B cell (primary cell): ENCODE measurements around the gene DDHD1. TPM values are rescaled to one million over a fixed set of nuclear protein-coding genes. Genes with fewer than 3 reads are reported as not detected.

Experiments
- ATAC-seq: fragments of 200-7000 bp; cut with Tn5 transposase; one replicate; pipeline ENCODE4 v1.10.0; 2021; ENCODE audit warnings: low read depth, mild to moderate bottlenecking, moderate number of reproducible peaks, moderate library complexity
- CTCF ChIA-PET: fragments of 350-600 bp; sonication (Branson Sonifier 250); formaldehyde crosslinking; loops from one replicate; lab custom pipeline; 2021; ENCODE audit warnings: antibody characterized with exemption, inconsistent platforms; lab: Charles Lee
- POLR2A ChIA-PET: fragments of 350-600 bp; sonication (Branson Sonifier 250); formaldehyde crosslinking; loops from one replicate; lab custom pipeline; 2021; ENCODE audit warnings: antibody characterized with exemption; lab: Charles Lee
- DNase-seq: peaks from one replicate; pipeline ENCODE4 v3.0.0; 2013
- H2AFZ ChIP-seq: 2 replicates; pipeline ENCODE4 v1.6.1; 2012; ENCODE audit warnings: mild to moderate bottlenecking, low read depth, low read length; ENCODE audit not compliant: insufficient read depth, poor library complexity, severe bottlenecking
- H3K27ac ChIP-seq, 2 donors: 1 replicate in 1 of 2; 2 replicates in 1 of 2; pipeline ENCODE4 v1.5.1; 2012 to 2013; ENCODE audit warnings: low read length in 2 of 2, mild to moderate bottlenecking in 2 of 2, moderate library complexity in 1 of 2
- H3K27me3 ChIP-seq, 4 experiments: fragments of 200-600 bp in 1 of 4; sonication (generic) in 1 of 4; replicated peaks in 1 of 4; 1 replicate in 2 of 4; 2 replicates in 2 of 4; pipeline versions ENCODE4 v1.6.1 to v1.7.0; 2013 to 2016; ENCODE audit warnings: low read length in 3 of 4, mild to moderate bottlenecking in 2 of 4, mixed read lengths in 1 of 4, moderate library complexity in 1 of 4; ENCODE audit not compliant: insufficient read depth in 4 of 4, control insufficient read depth in 3 of 4; ENCODE audit errors: control extremely low read depth in 1 of 4
- H3K36me3 ChIP-seq, 2 experiments: replicated peaks in 1 of 2; 1 replicate in 1 of 2; 2 replicates in 1 of 2; pipeline versions ENCODE4 v1.6.1 to v1.7.1; 2013; ENCODE audit warnings: low read length in 1 of 2; ENCODE audit not compliant: insufficient read depth in 2 of 2, control insufficient read depth in 1 of 2; ENCODE audit errors: control extremely low read depth in 1 of 2, extremely low read depth in 1 of 2
- H3K4me1 ChIP-seq, 2 donors: fragments of 200-600 bp in 1 of 2; sonication (generic) in 1 of 2; 1 replicate in 1 of 2; 2 replicates in 1 of 2; pipeline versions ENCODE4 v1.5.1 to v1.6.1; 2013 to 2017; ENCODE audit warnings: low read length in 2 of 2; ENCODE audit not compliant: control insufficient read depth in 2 of 2, insufficient read depth in 2 of 2
- H3K4me2 ChIP-seq: replicated peaks from 2 replicates; pipeline ENCODE3; 2012; ENCODE audit warnings: mild to moderate bottlenecking, low read depth, low read length; ENCODE audit not compliant: poor library complexity, severe bottlenecking
- H3K4me3 ChIP-seq, 5 experiments: fragments of 200-600 bp in 1 of 5; sonication (generic) in 1 of 5; 1 replicate in 3 of 5; 2 replicates in 2 of 5; pipeline versions ENCODE4 v1.5.1 to v1.7.0; 2011 to 2016; ENCODE audit warnings: low read length in 4 of 5, mild to moderate bottlenecking in 4 of 5, low read depth in 2 of 5, control low read depth in 1 of 5, moderate library complexity in 1 of 5; ENCODE audit not compliant: insufficient read depth in 1 of 5; ENCODE audit errors: control extremely low read depth in 1 of 5, extremely low read depth in 1 of 5
- H3K79me2 ChIP-seq: fragments of 200-600 bp; sonication (generic); one replicate; pipeline ENCODE4 v1.6.0; 2016; ENCODE audit warnings: low read length; ENCODE audit not compliant: control insufficient read depth, insufficient read depth
- H3K9ac ChIP-seq: fragments of 200-600 bp; sonication (generic); 2 replicates; pipeline ENCODE4 v1.6.1; 2017; ENCODE audit warnings: mild to moderate bottlenecking, low read length, moderate library complexity
- H3K9me3 ChIP-seq, 3 donors: one replicate each; pipeline versions ENCODE4 v1.6.1 to v1.7.1; 2013; ENCODE audit warnings: low read length in 2 of 3; ENCODE audit not compliant: control insufficient read depth in 2 of 3, insufficient read depth in 1 of 3; ENCODE audit errors: control extremely low read depth in 1 of 3
- H4K20me1 ChIP-seq: 2 replicates; pipeline ENCODE4 v1.6.0; 2012; ENCODE audit warnings: mild to moderate bottlenecking, low read length; ENCODE audit not compliant: insufficient read depth, control insufficient read depth, poor library complexity, severe bottlenecking
- H3K27ac Mint-ChIP-seq: one replicate; pipeline ENCODE4 v1.8.0; 2021; ENCODE audit warnings: mixed read lengths
- H3K27me3 Mint-ChIP-seq: one replicate; pipeline ENCODE4 v1.8.0; 2021; ENCODE audit warnings: mixed read lengths
- H3K4me1 Mint-ChIP-seq: one replicate; pipeline ENCODE4 v1.8.0; 2021; ENCODE audit warnings: mixed read lengths
- H3K4me3 Mint-ChIP-seq: one replicate; pipeline ENCODE4 v1.8.0; 2021; ENCODE audit warnings: mixed read lengths
- H3K9me3 Mint-ChIP-seq: one replicate; pipeline ENCODE4 v1.8.0; 2022; ENCODE audit warnings: mixed read lengths; ENCODE audit not compliant: insufficient read depth
- EZH2 ChIP-seq: IDR thresholded peaks from 2 replicates; pipeline ENCODE4 v1.6.1; 2012; ENCODE audit warnings: borderline replicate concordance, low read depth, mild to moderate bottlenecking, moderate library complexity, low read length; ENCODE audit not compliant: insufficient read depth, poor library complexity, severe bottlenecking
- WGBS: methylation state at CpG from one replicate; pipeline ENCODE4 v1.1.5; 2013; ENCODE audit warnings: missing lambda C conversion rate; ENCODE audit not compliant: insufficient coverage; 5-methylcytosine and 5-hydroxymethylcytosine counted together
- intact Hi-C: fragments of 100-400 bp; cut with micrococcal nuclease; formaldehyde crosslinking; loops from one replicate; pipeline ENCODE4 v1.10.0; 2022
- polyA plus RNA-seq: library from polyadenylated mRNA; depleted of rRNA; stranded (reverse); fragments of >200 nt; gene quantifications from 2 replicates; pipeline ENCODE4 v1.2.3, GENCODE V29; 2012
- total RNA-seq, 2 donors: library from RNA; stranded (reverse); fragments of 120-200 nt in 1 of 2; gene quantifications; 1 replicate in 1 of 2; 2 replicates in 1 of 2; pipeline versions ENCODE4 v1.2.3 to v1.2.4, GENCODE V29; 2013 to 2022
- TF ChIP-seq, protein P1 (sequence below): fragments of 200-600 bp; IDR thresholded peaks from one replicate; pipeline ENCODE4 v1.8.0; 2022; ENCODE audit warnings: antibody characterized with exemption, mild to moderate bottlenecking

Gene DDHD1
- total and polyA plus RNA-seq, 2 donors (not counting 1 experiment from before 2014, with no cell fraction given), result 7.1 to 75.4 TPM

DNA sequence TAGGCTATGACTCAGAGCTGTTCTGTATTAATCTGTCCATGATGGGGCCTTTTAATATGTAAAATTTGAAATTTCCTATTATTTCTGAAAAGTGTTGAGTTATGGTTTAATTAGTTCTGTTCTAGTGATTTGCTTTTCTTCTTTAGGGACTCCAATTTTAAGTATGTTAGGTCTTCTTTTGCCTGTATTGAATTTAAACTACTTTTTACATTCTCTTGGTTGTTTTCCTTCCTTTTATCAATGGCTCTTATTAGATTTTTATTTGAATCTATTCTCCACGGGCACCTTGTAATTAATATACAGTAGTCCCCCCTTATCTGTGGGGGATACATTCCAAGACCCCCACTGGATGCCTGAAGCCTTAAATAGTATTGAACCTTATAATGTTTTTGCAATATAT, 46.4 kb downstream of the DDHD1 start:
- Mint-ChIP-seq H3K9me3 (no peaks in the 10 kb centered on the region), H3K4me1 (peaks cover 4% of the 10 kb centered on the region), H3K27ac (no peak overlapping the region), H3K4me3 (no peak overlapping the region), H3K27me3 (no peaks in the 10 kb centered on the region)
- H3K4me1 ChIP-seq, result peaks cover 15 to 26% of the 10 kb centered on the region in 2 donors
- H3K27me3 ChIP-seq, result no peaks in the 10 kb centered on the region
- peaks cover 0 to 1% of the 10 kb centered on the region in 2 experiments for H3K36me3 ChIP-seq
- peaks cover 0 to 4% (median 1%) of the 10 kb centered on the region in 3 donors for H3K9me3 ChIP-seq
- POLR2A ChIA-PET, result no interaction called here
- no peaks in the 10 kb centered on the region for H4K20me1 ChIP-seq
- no peak overlapping the region for H2AFZ ChIP-seq
- peaks cover 24% of the 10 kb centered on the region for H3K79me2 ChIP-seq
- no peak overlapping the region for H3K9ac ChIP-seq
- DNase-seq, result no peak
- TF ChIP-seq EZH2, result no peak
- TF ChIP-seq, protein P1, sequence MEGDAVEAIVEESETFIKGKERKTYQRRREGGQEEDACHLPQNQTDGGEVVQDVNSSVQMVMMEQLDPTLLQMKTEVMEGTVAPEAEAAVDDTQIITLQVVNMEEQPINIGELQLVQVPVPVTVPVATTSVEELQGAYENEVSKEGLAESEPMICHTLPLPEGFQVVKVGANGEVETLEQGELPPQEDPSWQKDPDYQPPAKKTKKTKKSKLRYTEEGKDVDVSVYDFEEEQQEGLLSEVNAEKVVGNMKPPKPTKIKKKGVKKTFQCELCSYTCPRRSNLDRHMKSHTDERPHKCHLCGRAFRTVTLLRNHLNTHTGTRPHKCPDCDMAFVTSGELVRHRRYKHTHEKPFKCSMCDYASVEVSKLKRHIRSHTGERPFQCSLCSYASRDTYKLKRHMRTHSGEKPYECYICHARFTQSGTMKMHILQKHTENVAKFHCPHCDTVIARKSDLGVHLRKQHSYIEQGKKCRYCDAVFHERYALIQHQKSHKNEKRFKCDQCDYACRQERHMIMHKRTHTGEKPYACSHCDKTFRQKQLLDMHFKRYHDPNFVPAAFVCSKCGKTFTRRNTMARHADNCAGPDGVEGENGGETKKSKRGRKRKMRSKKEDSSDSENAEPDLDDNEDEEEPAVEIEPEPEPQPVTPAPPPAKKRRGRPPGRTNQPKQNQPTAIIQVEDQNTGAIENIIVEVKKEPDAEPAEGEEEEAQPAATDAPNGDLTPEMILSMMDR, result no peak
- intact Hi-C loops, result loop anchor here (5.0 to 10.0 kb wide), 2 partner anchors 108 to 554 kb away; partner anchors contain the start of genes GPR137C and TXNDC16
- no peak overlapping the region for H3K4me2 ChIP-seq
- no peak overlapping the region for H3K4me3 ChIP-seq
- ATAC-seq, result no peak
- no peak overlapping the region for H3K27ac ChIP-seq
- no CpG with 5 or more reads among the region's 1 CpG for WGBS
- CTCF ChIA-PET, result interaction anchor here (0.8 kb wide), 1 partner anchor 34 kb away, joined by 3 read pairs; no protein-coding TSS in a partner anchor

DNA sequence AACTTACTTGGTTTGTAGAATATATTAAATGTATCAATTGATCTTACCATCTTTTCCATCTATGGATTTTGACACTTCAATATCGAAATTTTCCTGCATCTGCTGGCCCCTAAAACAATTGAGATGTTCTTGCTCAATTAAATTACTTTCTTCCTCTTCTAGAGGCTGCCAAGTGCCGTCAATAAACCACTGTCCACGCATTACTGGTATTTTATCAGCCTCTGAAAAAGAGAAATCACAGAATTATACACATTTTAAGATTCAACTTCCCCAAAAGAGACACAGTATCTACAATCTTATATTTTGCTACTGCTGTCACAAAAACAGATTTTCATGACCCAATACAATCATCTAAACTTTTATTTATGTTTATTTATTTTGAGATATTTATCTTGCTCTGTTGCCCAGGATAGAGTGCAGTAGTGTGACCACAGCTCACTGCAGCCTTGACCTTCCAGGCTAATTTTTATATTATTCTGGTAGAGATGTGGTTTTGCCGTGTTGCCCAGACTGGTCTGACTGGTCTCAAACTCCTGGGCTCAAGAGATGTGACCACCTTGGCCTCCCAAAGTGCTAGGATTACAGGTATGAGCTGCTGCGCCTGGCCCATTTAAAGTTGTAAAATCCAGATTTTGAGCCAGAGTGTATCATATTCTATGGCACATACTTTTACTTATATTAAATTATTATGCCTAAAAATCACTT, 49.3 kb downstream of the DDHD1 start:
- no peak for DNase-seq
- Histone ChIP-seq H3K4me2 (no peak overlapping the region), H3K36me3 (peaks cover 0 to 1% of the 10 kb centered on the region in 2 experiments), H3K27me3 (no peaks in the 10 kb centered on the region), H3K9me3 (peaks cover 0 to 4% (median 1%) of the 10 kb centered on the region in 3 donors), H4K20me1 (no peaks in the 10 kb centered on the region), H3K27ac (no peak overlapping the region), H2AFZ (no peak overlapping the region), H3K4me1 (peaks cover 5 to 13% of the 10 kb centered on the region in 2 donors), H3K9ac (no peak overlapping the region), H3K79me2 (peaks cover 24% of the 10 kb centered on the region), H3K4me3 (no peak overlapping the region)
- Mint-ChIP-seq H3K27ac (no peak overlapping the region), H3K9me3 (no peaks in the 10 kb centered on the region), H3K4me1 (peaks cover 3% of the 10 kb centered on the region), H3K4me3 (no peak overlapping the region), H3K27me3 (no peaks in the 10 kb centered on the region)
- ATAC-seq, result no peak
- TF ChIP-seq, protein P1, result no peak
- no peak for TF ChIP-seq EZH2
- 62% methylated on average over 3 of the region's 5 CpGs for WGBS
- ChIA-PET CTCF (no interaction called here), POLR2A (no interaction called here)
- intact Hi-C loops, result loop anchor here (10.0 kb wide), 1 partner anchor 111 kb away; no protein-coding TSS in a partner anchor
